NCI-H2081 treated with DMSO at 0.1 percent for 48 hours (cell line): ENCODE results near the gene SIVA1.
"Not testable (repeated sequence)": the region's sequence is repeated elsewhere in the genome, so short reads cannot be mapped to it uniquely, and the experiment has no call there.

Experiments used
- DNase-seq: peaks from one replicate; lab custom pipeline; 2025; lab: John Stamatoyannopoulos, UW

SIVA1 gene

GRCh38 chr14:104719343-104719742 lies 33.6 kb upstream of the SIVA1 start:
- DNase-seq, result no peak

DNA sequence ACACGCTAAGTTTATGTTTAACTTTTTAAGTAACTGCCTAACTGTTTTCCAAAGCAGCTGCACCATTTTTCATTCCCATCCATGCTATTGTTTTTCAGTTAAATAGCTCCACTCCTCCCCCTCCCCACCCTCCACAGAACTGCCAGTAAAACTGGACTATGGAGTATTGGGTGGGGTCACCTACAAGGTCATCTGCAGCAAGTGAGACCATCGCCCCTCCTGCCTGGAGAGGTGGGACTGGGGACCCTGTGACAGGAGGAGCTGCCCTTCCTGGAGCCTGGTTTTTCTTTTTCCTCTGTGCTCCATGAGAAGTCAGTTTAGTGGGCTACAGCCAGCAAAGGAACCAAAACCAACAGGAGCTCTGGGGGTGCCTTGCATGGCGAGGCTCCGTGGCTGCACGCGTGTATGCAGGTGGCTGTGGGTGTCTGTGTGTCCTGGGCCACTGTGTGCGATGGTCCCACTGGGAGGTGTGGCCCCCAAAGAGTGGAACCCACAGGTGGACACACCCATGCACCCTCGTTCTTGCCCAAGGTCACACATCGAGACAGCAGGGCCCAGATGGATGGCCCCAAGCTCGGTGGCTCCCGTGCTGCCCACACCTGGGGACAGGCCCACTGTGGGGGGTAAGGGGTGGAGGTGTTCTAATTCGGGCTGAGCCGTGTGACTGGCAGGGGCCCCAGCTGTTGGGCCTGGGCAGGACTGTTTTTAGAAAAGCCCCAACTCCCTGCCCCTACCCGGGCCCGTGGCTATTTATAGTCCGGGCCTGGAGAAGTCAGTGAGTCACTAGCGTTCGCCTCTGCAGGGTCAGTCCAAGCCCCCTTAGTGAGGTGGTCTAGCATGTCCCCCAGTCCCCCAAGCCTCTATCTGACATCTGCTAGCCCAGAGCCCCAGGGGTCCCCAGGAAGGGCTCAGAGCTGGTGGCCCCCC lies 31.2 kb upstream of the SIVA1 start:
- DNase-seq, result no peak

DNA sequence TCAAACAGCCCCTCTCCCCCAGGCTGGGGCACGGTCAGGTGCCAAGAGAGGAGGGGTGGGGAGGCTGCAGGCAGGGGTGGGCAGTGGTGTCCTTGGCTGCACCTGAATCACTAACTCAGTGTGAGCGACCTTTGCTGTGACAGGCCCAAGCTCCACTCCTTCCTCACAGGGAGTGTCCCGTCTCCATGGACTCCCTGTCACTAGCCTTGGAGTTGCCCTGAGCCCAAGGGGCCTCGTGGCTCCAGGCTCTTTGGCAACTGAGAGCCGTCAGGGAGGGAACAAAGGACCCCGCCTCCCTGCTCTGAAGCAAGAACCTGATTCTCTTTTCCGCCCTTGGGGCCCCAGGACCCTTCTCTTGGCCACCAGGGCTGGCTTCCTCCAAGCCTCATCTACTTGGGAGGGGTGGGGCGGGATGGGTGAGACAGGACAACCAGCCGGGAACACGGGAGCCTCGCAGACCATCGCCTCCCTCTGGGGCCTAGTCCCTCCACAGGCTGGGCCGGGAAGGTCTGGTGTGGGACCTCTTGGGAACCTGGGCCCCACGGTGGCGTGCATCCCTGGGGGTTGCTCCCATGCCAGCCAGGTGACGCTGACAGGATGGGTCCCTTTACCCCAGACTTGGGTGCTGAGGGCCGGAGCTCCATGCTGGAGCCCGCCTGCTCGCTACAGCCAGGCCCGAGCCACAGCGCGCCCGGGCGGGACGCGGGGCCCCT lies 29.9 kb upstream of the SIVA1 start:
- DNase-seq, result no peak

DNA sequence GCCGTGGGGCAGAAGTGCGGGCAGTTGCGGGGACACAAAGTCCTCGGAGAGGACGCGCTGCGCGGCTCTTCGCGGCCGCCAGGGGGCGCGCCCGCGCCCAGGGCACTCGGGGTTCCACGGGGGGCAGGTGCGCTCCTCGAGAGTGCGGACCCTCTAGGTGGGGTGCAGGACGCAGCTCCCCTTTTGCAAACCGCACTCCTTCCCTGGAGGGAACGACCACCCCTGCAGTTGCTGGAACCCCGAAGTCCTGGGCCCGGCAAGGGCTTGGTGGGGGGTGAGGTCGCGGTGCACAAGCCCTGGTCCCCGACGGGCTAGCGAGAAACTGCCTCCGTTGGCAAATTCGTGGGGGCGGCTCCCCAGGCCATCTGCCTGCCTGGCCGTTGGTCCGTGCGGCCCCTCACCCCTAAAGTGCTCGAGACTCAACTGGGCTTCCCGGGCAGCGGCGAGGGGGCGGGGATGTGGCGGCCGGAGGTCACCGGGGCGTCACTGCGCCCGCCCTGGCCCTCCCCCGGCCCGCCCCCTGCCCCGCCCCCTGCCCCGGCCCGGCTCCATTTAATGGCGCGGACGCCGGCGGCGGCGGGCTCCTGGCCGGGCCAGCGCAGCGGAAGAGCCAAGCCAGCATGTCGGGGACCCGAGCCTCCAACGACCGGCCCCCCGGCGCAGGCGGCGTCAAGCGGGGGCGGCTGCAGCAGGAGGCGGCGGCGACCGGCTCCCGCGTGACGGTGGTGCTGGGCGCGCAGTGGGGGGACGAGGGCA lies 29.1 kb upstream of the SIVA1 start, which contains the start of gene ADSS1:
Gene ADSS1, plus strand, starts transcription at position 579 of the 756 bp plus-strand sequence. Its CDS starts 42 bp downstream, at position 621.
- DNase-seq, result no peak

DNA sequence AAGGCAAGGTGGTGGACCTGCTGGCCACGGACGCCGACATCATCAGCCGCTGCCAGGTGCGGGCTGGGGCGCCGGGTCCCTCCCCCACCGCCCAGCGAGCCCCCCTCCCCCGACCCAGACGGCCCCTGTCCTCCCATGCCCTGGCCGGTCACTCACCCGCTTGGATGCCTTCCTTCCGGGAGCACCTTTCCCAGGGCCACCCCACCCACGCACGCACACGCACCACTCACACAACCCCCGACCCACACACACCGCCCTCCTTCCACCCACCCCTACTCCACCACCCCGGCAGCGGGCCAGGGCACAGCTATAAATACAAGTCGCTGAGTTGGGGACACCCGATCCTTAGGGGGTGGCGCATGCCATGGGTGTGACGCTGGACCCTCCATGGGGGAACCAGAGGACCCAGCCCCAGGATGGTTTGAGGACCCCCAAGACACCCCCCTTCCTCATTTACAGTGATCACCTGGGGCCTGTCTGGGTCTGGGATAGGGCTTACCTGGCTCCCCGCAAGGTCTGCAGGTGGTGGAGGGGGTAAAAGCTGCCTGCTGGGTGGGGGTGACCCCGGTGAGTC lies 28.5 kb upstream of the SIVA1 start:
- no peak for DNase-seq

DNA sequence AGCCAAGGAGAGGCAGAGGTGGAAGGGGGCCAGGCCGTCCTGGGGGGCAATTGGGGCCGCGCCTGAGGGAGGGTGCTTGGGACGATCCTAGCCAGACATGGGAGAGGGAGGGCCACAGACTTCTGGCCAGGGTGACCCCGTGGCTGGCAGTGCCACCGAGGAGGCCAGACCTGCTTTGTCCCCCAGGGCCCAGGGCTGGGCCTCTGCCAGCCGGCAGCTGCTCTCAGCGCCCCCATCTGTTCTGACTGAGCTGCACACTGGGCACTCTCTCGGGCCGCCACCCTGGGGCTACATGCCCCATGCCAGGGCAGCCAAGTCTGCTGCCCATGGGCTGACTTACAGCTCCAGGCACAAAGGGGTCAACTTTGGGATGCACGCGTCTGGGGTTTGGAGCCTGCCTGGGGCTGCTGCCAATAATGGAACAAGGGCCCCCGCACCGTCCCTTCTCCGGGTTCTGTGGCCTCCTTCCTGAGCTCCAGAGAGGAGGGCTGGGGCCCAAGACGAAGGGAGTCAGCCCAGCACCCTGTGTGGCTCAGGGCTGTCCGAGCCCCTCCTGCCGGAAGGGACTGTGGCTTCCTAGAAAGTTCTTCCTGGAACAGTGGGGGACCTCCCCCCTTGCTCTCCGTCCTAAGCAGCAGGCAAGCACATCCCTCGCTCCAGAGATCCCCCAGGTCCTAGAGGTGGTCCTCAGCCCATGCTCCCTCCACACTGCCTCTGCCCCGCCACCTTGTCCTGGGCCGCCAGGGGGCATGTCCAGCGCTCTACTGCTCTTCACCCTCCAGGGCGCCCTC lies 27.8 kb upstream of the SIVA1 start:
- no peak for DNase-seq

DNA sequence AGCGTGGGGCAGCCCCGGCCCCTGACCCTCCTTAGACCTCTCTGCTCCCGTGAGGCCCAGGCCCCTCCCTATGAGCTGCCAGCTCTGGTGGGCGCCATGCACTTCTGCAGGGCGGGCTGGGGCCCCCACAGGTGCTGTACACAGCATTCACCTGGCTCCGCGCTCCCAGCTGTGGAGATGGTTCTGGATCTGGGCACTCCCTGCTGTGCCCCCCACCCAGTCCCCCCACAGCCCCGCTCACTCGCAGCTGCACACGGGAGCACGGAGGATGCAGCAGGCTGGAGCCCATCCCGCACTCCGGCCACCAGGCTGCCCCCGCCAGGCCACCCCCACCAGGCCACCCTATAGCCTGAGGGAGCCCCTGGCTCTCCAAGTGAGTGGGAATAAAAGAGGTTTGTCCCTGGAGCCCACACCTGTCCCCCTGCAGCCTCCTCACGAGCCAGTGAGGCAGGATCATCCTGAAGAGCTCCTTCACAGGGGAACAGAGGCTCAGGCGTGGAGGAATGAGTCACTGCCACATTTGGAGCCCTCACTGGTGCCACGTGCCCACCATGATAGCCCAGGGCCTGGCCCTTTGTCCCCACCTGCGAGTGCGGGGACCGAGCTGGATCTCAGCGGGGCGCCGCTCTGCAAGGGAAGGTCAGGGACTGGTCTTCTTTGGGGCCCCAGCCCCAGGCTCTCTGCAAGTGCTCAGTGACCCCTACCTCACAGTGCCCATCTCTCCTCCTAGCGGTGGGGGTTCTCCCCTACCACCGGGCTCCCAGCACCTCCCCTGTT lies 27.0 kb upstream of the SIVA1 start:
- no peak for DNase-seq

DNA sequence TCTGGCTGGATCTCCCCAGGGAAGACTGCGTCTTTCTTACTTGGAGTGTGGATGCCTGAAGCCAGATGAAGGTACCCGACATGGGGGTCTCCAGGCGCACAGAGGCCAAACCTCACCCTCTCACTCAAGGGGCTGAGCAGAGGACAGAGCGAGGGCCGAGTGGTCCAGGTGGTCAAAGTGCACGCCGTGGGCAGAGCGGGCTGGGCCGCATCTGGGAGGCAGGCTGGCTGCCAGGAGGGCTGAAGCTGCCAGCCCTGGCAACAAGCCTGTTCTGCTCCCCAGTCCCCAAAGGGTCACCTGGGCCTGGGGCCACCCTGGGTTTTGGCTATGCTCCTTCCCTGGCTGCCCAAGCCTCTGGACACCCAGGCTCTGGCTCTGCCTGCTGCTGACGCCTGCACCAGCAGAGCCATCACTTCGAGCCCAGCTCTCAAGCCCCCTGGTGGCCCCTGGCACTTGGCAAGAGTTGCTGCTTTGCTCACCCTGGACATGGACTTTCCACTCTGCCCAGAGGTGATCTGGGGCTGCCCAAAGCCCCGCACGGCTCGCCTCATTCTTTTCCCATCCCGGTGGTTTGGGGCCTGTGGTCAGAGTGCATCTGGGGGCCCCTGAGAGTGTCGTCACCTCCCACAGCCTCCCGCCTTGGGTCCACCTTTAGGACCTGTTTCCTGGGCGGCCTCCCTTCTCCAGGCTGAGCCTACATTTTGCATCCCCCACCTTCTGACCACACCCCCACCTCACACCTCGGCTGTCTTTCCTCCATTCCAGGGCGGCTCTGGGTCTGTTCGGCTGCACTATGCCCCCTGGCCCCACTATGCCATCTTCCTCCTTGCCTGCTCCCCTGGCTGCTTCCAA lies 26.1 kb upstream of the SIVA1 start:
- no peak for DNase-seq

- no peak for DNase-seq
Measured at GRCh38 chr14:104728631-104729030, 24.3 kb upstream of the SIVA1 start.

- not testable (repeated sequence) for DNase-seq
Measured at GRCh38 chr14:104729176-104729834, 23.6 kb upstream of the SIVA1 start.

- no peak for DNase-seq
Measured at GRCh38 chr14:104729835-104730181, 23.1 kb upstream of the SIVA1 start.

- no peak for DNase-seq
Measured at GRCh38 chr14:104730487-104730886, 22.5 kb upstream of the SIVA1 start.

DNA sequence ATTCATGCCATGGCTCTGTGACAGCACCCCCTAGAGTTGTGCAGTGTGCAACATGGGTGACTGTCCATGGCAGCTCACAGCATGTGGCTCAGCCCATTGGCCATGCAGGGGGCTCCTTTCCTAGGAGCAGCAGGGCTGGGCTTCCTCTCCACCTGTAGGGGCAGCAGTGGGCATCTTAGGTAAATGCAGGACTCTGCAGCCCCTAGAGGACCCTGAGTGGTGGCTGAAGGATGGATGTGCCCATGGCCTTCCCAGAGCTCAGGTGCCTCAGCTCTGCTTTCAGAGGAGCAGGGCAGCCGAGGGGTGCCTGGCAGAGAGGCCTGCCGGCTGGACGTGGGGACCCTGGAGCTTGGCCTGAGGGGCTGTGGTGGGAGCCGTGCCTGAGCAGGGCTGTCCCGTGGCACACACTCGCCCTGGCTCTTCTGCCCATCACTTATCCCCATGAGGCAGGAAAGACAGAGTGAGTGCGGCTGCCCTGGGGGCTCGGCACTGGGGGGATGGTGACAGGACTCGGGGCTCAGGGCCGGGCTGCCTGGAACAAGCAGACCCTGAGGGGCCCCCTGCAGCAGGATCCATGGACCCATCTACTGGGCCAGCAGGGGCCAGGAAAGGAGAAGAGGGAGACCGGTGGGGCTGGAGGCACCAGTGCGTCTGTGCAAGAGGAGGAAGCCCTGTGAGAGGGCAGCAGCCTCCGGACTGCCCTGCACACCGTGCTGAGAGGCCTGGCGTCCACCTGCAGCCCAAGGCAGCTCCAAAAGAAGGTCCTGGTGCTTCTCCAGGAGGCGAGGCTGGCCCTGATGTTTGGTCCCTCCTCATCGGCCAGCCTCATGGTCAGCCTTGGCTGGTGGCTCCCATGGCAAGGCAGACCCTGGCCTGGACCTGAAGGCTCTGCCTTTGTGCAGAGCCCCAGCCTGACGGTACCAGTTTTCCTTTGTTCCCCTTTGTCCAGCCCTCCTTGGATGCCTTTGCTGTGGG lies 21.3 kb upstream of the SIVA1 start:
- DNase-seq, result no peak

DNA sequence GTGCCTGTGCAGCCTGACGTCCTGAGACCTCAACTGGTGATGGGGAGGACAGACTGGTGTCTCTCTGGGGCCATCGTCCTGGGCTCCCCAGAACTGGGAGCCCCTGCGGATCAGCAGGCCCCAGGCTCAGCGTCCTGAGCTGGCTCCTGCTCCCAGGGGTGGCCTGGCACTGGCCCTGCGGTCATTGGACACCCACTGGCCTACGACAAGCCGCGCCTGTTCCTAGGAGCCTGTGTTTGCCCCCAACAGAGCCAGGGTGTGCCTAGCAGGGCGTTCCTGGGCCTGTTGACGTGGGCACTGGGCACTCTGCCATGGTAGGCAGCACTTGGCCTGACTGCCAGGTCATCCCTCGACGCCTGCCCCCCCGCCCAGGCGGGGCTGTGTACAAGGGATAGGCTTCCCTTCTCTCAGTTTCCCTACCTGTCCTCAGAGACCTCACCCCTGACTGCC lies 20.6 kb upstream of the SIVA1 start:
- DNase-seq, result no peak

- no peak for DNase-seq
Measured at GRCh38 chr14:104732931-104733681, 19.8 kb upstream of the SIVA1 start.

DNA sequence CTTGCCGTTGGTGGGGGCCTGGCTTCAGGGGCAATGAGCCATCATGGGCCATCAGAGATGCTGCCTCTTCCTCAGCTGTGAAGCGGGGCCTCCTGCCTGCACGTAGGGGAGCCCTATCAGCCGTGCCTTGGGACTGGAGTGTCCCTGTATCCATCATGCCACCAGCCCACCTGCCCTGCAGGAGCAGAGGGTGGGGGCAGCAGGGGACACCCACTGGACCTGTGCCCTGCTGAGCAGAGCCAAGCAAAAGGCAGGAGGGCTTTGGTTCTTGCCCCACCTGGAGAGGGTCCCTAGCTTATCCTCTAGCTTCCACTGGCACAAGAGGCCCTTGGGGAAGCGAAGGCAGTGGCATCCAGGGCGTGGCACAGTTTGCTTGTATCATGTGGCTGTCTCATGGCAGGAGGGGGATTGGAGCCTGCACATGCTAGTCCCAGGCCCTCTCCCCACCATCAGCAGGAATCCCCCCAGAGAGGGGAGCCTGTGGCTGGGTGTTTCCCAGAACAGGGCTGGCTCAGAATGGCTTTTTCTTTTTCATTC lies 18.8 kb upstream of the SIVA1 start:
- no peak for DNase-seq

GRCh38 chr14:104734601-104734990 lies 18.4 kb upstream of the SIVA1 start:
- no peak for DNase-seq
